Mucosa of gallbladder (tissue), 1 donor: ENCODE measurements around the gene INPP5A. TPM values are rescaled to one million over a fixed set of nuclear protein-coding genes. Genes with fewer than 3 reads are reported as not detected.
A peak's percentile ranks its signal among the peaks of the same experiment; 100 is the strongest.

Experiments used
- DNase-seq: peaks from one replicate; pipeline ENCODE4 v3.0.0-alpha.2; 2020; ENCODE audit warnings: low spot score
- total RNA-seq: library from RNA; stranded (reverse); gene quantifications from one replicate; pipeline ENCODE4 v1.2.1, GENCODE V29; 2021
- donor health status: DM: no; HTN: no; CAD: no.

Gene INPP5A
- total RNA-seq, 1 donor from 2014 or later, result 44.4 TPM

DNA sequence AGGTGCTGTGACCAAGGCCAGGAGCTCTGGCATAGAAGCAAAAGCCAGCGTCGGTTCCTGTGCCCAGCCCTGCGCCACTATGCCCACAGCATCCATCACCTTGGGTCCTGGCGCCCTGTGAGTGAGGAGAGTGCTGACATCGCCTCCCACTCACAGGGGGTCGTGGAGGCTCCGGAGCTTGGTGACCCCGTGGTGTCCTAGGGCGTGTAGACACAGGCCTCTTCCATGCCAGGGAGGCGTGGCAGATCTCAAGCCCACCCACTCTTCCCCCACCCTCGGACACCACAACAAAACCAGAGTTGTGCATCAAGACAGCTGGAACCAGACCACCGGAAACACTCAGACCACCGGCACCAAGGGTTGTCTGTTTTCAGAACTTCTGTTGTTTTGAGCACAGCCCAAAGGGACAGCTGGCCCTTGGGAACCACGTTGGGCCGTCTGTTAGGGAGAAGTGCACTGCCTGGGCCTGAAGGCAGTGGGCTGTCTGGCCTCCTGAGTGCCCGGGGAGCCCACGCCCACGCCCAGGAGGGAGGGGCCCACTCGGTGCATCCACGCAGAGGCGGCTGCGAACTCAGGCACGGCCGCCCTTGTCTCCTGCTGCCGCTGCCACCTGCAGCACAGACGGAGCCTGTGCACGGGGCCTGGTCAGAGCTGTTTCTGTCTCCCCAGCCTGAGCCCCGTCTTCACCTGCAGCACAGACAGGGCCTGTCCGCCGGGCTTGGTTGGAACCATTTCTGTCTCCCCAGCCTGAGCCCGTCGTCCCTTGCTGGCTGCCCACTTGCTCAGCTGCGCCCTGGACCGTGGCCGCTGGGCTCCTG, 106.3 kb downstream of the INPP5A start:
- DNase-seq, result no peak

DNA sequence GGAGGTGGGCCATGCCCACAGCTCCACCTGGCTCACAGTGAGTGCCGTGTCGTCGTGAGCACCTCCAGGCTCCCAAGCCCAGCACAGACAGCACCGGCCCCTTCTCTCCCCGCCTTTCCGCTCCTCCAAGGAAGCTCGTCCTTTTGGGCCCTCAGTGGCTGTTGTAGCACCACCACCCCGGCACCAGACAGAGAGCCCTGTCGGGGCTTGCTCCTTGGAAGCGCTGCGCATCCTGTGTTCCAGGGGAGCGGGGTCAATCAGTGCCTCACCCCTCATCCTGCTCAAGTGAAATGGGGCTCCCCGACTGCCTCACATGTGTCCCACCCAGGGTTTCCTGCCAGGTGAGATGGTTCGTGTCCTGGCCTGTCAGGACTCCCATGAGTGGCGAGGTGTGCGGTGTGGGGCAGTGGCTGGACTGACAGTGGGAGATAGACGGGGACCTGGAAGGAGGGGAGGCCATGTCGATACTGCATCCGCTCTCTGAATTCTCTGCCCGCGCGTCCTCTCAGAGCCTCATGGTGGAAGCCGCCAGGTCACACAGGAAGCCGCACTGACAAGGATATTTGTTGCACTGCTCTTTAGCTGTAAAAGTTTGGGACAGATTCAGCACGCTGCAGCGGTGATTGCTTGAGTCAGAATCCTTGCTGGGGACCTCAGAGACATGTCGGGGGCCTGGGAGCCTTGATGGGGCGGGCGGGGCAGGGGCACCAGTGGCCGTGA, 107.1 kb downstream of the INPP5A start:
- no peak for DNase-seq

- DNase-seq, result no peak
Observed at GRCh38 chr10:132645247-132645530, 107.6 kb downstream of the INPP5A start.

GRCh38 chr10:132645630-132646442, 108.2 kb downstream of the INPP5A start:
- DNase-seq, result no peak

DNA sequence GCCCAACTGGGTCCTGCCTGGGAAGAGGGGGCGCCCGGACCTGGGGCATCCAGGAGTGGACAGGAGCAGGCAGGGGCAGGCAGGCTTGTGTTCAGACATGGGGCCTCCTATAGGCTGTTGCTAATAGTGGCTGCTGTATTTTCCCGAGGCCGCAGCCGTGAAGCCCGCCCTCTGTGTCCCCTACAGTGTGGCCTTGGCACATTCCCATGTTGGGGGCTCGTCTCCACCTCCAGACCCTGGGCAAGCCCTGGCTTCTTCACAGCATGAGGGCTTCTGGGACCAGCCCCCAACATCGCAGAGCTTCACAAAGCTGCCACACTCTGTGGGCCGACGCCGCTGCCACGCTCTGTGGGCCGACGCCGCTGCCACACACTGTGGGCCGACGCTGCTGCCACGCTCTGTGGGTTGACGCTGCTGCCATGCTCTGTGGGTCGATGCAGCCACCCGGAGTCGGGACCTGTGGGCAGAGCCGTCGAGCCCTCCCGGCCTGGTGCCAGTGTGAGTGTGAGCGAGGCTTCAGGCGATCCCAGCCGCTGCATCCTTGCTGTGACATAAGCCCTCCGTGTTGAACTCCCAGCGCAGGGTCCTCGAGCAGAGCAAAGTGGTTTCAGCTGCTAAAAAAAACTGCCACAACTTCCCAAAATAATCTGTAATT, 109.0 kb downstream of the INPP5A start:
- no peak for DNase-seq

- DNase-seq, result no peak
Observed at GRCh38 chr10:132647424-132647823, 109.8 kb downstream of the INPP5A start.

- DNase-seq, result no peak
Observed at GRCh38 chr10:132648072-132648850, 110.7 kb downstream of the INPP5A start.

- no peak for DNase-seq
Observed at GRCh38 chr10:132648851-132649528, 111.4 kb downstream of the INPP5A start.

- no peak for DNase-seq
Observed at GRCh38 chr10:132649651-132650360, 112.2 kb downstream of the INPP5A start.

DNA sequence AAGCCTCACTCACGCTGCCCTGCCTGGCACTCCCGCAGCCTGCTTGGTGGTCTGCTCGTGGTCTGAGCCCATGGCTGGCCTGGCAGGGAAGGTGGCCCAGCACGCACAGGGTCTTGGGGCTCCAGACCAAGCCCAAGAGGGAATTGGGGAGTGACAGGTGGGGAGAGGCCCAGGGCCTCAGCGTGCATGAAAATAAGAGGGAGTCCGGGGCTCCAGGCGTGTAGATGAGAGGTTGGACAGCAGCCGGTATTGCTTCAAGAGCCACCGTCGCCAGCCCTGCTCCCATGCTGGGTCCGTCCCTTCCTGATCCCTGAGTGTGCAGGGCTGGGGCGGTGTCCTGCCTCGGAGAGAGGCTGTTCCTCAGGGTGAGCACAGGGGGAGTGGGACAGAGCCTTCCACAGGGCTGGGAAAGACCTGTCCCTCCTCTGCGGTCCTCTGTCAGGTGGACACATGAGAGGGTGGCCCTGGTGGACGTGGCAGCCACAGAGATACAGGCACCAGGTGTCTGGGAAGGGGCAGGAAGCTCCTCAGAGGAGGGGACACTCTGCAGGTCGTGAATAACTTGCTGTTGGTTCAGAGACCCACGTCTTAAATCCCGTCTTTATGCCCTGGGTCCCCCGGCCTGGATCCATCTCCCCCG, 113.1 kb downstream of the INPP5A start:
- DNase-seq, result no peak

GRCh38 chr10:132651511-132652029, 114.0 kb downstream of the INPP5A start:
- DNase-seq, result no peak

- no peak for DNase-seq
Observed at GRCh38 chr10:132652446-132652845, 114.9 kb downstream of the INPP5A start.

GRCh38 chr10:132652936-132653590, 115.5 kb downstream of the INPP5A start:
- no peak for DNase-seq

DNA sequence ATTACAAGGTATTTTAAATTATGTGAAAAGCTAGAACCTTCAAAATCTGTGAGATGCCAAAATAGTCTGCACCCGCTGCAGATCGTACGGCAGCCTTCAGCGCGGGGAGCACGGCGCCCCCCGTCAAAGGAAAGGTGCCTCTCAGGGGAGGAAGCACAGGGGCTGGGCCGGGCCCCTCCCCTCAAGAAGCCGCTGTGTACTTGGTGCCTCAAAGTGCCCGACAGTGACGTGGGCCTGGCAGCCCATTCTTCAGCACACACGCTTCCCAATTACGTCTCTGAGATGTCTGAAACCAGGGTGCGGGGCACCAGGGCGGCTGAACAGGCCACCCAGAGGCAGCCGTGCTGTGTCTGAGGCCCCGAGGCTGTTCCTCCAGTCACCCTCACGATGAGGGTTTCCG, 116.1 kb downstream of the INPP5A start:
- no peak for DNase-seq

DNA sequence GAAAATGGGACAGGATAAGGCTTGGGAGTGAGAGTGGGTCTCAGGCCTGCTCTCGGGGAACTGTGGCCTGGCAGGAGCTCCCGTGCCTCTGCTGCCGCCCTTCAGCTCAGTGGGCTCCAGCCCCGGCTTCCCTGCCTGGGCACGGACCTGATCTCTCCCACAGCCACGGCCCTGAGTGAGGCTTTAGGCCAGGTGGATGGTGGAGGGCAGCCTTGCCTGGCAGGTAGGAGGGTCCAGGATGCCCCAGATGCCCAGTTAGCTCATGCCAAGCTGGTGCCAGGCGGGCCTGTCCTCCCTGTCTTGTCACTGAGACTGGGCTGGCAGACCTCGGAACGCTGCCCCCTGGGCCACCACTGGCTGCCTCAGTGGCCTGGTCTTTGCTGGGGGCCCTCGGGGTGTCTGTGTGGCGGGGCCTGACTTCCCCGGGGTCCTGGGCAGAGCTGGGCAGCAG, 116.6 kb downstream of the INPP5A start:
- no peak for DNase-seq

DNA sequence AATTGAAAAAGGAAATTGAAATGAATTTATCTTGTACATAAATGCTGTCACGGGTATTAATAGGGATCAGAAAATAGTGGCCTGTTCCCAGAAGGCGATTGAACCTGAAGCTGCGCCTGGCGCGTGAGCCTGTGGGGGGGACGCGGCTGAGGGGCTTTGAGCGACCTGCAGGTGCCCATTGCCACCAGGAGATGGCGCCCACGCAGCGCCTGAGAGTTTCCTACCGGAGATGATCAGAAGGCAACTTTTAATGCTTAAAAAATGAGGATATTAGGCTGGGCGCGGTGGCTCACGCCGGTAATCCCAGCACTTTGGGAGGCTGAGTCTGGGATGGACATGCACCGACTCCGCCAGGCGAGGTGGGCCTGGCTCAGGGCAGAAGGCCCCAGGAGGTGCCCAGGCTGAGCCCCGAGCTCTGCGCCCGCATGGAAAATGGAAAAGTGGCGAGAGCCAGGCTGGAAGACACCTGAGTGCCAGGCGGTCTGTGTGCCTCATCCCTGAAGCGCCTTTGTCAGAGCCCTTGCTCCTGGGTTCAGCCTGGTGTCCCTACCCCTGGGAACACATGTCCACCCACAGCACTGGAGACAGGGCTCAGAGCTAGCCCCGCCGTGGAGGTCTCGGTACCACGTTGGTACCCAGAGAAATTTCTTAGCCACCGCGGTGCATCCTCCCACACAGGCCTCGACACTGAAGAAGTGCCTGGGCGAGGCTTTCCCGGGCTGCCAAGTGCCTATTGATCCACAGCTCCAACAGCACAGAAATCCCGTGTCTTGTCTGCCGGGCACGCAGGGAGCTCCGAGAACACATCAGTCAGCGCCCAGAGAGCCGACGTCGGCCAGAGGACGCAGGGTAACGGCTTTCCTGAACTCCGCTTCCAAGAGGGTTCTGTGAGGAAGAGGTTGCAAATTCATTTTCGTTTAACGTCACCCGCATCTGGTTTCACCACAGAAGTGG, 117.4 kb downstream of the INPP5A start:
- DNase-seq, result peak; percentile 43

DNA sequence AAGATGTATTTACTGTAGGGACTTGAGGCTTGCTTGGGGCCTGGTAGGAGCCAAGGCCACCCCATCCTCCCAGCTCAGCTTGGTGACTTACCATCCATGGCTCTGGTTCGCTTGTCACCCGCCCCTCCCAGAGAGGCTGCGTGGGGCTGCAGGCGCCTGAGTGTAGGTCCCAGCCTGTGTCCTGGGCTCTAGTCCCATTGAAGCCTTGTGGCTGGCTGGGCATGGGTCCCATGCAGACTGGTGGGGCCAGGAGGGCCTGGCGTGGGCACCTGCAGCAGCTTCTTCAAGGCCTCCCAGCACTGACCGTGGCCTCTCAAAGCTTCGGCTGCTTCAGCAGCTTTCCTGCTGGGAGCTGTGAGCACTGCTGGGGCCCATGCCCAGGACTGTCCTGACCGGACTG, 118.1 kb downstream of the INPP5A start:
- DNase-seq, result no peak
